D721Med (cell line): ENCODE measurements around the gene DCAKD.
A peak's percentile ranks its signal among the peaks of the same experiment; 100 is the strongest.

Experiments
- DNase-seq: peaks from one replicate; pipeline ENCODE4 v3.0.0; 2011; ENCODE audit warnings: low spot score; ENCODE audit not compliant: insufficient read length
- FAIRE-seq: peaks from 2 replicates; lab custom pipeline; 2011; peaks lifted over from hg19 to GRCh38; lab: Jason Lieb, UNC
- TF ChIP-seq, protein P1 (sequence below): IDR thresholded peaks from 2 replicates; pipeline ENCODE4 v1.5.1; 2012; ENCODE audit warnings: mild to moderate bottlenecking, control low read depth; ENCODE audit not compliant: insufficient read depth; ENCODE audit errors: missing control alignments

DCAKD gene

DNA sequence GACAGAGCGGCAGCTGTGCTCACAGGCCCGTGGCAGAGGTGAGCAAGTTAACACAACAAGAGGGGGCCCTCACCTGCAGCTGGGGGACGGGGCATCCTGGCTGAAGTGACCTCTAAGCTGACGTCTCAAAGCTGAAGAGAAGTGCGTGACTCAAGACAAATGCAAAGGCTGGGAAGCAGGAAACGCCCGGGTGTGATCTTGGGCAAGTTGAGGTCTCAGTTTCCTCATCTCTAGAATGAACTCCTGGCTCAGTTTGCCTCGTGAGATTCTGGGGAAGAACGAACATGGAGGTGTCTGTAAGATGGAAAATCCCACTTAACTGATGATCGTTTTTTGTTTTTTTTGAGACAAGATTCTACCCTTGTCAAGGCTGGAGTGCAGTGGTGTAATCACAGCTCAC lies 43.2 kb downstream of the DCAKD start:
- TF ChIP-seq, protein P1, sequence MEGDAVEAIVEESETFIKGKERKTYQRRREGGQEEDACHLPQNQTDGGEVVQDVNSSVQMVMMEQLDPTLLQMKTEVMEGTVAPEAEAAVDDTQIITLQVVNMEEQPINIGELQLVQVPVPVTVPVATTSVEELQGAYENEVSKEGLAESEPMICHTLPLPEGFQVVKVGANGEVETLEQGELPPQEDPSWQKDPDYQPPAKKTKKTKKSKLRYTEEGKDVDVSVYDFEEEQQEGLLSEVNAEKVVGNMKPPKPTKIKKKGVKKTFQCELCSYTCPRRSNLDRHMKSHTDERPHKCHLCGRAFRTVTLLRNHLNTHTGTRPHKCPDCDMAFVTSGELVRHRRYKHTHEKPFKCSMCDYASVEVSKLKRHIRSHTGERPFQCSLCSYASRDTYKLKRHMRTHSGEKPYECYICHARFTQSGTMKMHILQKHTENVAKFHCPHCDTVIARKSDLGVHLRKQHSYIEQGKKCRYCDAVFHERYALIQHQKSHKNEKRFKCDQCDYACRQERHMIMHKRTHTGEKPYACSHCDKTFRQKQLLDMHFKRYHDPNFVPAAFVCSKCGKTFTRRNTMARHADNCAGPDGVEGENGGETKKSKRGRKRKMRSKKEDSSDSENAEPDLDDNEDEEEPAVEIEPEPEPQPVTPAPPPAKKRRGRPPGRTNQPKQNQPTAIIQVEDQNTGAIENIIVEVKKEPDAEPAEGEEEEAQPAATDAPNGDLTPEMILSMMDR, result no peak
- DNase-seq, result no peak
- no peak for FAIRE-seq

DNA sequence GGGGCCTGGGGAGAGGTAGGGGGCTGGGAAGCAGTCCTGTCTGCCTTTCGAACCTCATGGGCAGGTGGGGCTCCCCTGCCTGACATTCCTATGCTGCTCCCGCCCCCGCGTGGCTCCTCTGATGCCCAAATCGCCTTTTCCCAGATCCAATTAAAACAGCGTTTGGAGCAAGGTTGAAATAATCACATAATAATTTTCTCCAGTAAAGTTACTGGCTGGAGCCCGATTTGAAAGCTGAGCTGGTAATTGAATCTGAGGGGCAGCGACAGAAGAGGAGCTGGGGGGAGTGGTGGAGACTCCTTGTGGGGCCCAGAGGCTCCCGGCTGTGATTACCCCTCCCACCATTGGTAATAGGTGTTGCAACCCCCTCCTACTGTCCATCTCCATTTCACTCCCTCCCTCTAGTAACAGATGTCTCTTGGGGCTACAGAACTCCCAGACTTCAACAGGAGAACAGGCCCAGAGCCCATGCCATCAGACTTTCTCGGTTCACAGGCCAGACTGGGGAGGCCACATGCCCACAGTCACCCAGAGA lies 44.4 kb downstream of the DCAKD start:
- DNase-seq (peak; percentile 87), FAIRE-seq (no peak)
- TF ChIP-seq, protein P1, result peak; percentile 36

DNA sequence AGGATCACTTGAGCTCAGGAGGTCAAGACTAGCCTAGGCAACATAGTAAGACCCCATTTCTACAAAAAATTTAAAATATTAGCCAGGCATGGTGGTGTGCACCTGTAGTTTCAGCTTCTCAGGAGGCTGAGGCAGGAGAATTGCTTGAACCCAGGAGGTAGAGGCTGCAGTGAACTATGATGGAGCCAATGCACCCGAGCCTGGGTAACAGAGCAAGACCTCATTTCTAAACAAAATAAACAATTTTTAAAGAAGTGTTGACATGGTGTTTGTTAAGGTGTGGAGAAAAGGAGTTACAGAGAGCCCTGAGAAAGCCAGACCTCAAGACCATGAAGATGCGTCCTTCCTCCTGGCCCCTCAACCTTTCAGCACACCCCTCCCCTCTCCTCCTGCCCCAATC lies 45.7 kb downstream of the DCAKD start:
- TF ChIP-seq, protein P1, result no peak
- DNase-seq (no peak), FAIRE-seq (no peak)

DNA sequence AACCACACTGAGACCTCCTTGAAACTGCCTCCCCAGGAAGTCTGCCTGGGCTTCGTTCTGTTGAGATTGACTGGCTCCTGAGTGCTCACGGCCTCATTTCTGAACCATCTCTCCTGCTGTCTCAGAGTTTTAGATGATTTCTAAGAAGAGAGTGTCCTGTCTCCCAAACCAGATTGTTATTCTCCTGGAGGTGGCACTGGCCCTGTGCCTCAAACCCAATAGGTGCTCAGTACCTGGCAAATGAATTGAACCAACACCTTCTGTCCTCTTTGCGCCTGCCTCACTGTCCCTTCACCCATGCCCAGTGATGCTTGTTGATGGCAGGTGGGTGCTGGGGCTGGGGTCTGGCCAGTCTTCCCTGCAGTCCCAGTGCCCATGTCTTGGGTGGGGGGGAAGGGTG lies 47.0 kb downstream of the DCAKD start:
- no peak for DNase-seq
- no peak for FAIRE-seq
- TF ChIP-seq, protein P1, result no peak

- DNase-seq (no peak), FAIRE-seq (no peak)
- TF ChIP-seq, protein P1, result no peak
Observed at GRCh38 chr17:45003877-45004276, 47.6 kb downstream of the DCAKD start.

GRCh38 chr17:45001310-45001709 lies 50.1 kb downstream of the DCAKD start:
- TF ChIP-seq, protein P1, result no peak
- DNase-seq (no peak), FAIRE-seq (no peak)

- no peak for FAIRE-seq
- TF ChIP-seq, protein P1, result no peak
Observed at GRCh38 chr17:44999433-44999832, 52.0 kb downstream of the DCAKD start.

More at GRCh38 chr17:44999433-44999832, 52.0 kb downstream of the DCAKD start:
- DNase-seq, result no peak
